ENCODE data around the gene ARRDC5. TPM values are rescaled to one million over a fixed set of nuclear protein-coding genes. Genes with fewer than 3 reads are reported as not detected.
A peak's percentile ranks its signal among the peaks of the same experiment; 100 is the strongest.
"Not testable (repeated sequence)": the region's sequence is repeated elsewhere in the genome, so short reads cannot be mapped to it uniquely, and the experiment has no call there.

The ARRDC5 gene
- total RNA-seq, 1 donor from 2014 or later, result 0.98 TPM

GRCh38 chr19:4859697-4860096 lies 43.0 kb downstream of the ARRDC5 start:
- no peaks in the 10 kb centered on the region for H3K9me3 ChIP-seq
- H3K27ac ChIP-seq, result no peak overlapping the region
- DNase-seq (ENCODE audit: extremely low spot score in 2 of 2), result no peak
- H3K36me3 ChIP-seq, result peaks cover 0 to 50% of the 10 kb centered on the region in 2 donors
- intact Hi-C loops (cut with DNase I), result loop anchor here (10.0 kb wide), 1 partner anchor 115 kb away; no protein-coding TSS in a partner anchor
- H3K27me3 ChIP-seq, result no peaks in the 10 kb centered on the region
- no peak overlapping the region for H3K4me3 ChIP-seq
- no peaks in the 10 kb centered on the region for H3K4me1 ChIP-seq
- TF ChIP-seq POLR2A (IDR thresholded peaks at IDR 0.05), result no peak

DNA sequence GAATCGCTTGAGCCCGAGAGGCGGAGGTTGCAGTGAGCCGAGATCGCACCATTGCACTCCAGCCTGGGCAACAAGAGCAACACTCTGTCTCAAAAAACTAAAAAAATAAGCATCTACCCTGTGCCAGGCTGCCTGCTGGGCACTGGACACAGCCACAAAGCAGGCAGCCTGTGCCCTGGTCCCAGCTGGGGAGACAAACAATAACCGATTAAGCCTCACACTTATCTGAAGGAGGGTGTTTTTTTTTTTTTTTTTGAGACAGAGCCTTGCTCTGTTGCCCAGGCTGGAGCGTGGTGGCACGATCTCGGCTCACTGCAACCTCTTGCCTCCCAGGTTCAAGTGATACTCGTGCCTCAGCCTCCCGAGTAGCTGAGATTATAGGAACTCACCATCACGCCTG lies 46.2 kb downstream of the ARRDC5 start:
- H3K9me3 ChIP-seq, result not testable (repeated sequence)

DNA sequence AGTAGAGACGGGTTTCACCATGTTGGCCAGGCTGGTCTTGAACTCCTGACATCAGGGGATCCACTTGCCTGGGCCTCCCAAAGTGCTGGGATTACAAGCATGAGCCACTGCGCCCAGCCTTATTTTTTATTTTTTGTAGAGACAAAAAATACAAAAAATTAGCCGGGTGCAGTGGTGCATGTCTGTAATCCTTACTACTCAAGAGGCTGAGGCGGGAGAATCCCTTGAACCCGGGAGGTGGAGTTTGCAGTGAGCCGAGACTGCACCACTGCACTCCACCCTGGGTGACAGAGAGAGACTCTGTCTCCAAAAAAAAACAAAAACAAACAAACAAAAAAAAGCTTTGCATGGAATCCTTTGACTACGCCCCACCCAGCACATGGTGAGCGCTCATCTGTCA lies 49.2 kb downstream of the ARRDC5 start:
- H3K4me3 ChIP-seq; H3K9me3 ChIP-seq; H3K27me3 ChIP-seq; H3K4me1 ChIP-seq; DNase-seq (ENCODE audit: extremely low spot score in 2 of 2); H3K27ac ChIP-seq: not testable (repeated sequence)
- intact Hi-C loops (cut with DNase I), result loop anchor here (5.0 kb wide), 1 partner anchor 41 kb away; no protein-coding TSS in a partner anchor
- H3K36me3 ChIP-seq, result peaks cover 0 to 56% of the 10 kb centered on the region in 2 donors

More for the DNA sequence above, 46.2 kb downstream of the ARRDC5 start:
- H3K4me3 ChIP-seq; DNase-seq (ENCODE audit: extremely low spot score in 2 of 2); intact Hi-C loops (cut with DNase I); H3K27me3 ChIP-seq; H3K27ac ChIP-seq; H3K4me1 ChIP-seq: not testable (repeated sequence)
- H3K36me3 ChIP-seq, result peaks cover 0 to 65% of the 10 kb centered on the region in 2 donors

- no peaks in the 10 kb centered on the region for H3K9me3 ChIP-seq
- intact Hi-C loops (cut with DNase I), result loop anchor here (5.0 kb wide), 1 partner anchor 40 kb away; no protein-coding TSS in a partner anchor
- H3K27me3 ChIP-seq, result no peaks in the 10 kb centered on the region
- no peaks in the 10 kb centered on the region for H3K4me1 ChIP-seq
- peaks cover 0 to 52% of the 10 kb centered on the region in 2 donors for H3K36me3 ChIP-seq
- no peak for DNase-seq (ENCODE audit: extremely low spot score in 2 of 2)
- no peak overlapping the region for H3K27ac ChIP-seq
- no peak overlapping the region for H3K4me3 ChIP-seq
- TF ChIP-seq POLR2AphosphoS5 (IDR thresholded peaks at IDR 0.05; ENCODE audit: insufficient read depth in 1 of 2, low read depth in 1 of 2) (no peak), POLR2A (IDR thresholded peaks at IDR 0.05) (no peak)
- TF ChIP-seq, protein P1, sequence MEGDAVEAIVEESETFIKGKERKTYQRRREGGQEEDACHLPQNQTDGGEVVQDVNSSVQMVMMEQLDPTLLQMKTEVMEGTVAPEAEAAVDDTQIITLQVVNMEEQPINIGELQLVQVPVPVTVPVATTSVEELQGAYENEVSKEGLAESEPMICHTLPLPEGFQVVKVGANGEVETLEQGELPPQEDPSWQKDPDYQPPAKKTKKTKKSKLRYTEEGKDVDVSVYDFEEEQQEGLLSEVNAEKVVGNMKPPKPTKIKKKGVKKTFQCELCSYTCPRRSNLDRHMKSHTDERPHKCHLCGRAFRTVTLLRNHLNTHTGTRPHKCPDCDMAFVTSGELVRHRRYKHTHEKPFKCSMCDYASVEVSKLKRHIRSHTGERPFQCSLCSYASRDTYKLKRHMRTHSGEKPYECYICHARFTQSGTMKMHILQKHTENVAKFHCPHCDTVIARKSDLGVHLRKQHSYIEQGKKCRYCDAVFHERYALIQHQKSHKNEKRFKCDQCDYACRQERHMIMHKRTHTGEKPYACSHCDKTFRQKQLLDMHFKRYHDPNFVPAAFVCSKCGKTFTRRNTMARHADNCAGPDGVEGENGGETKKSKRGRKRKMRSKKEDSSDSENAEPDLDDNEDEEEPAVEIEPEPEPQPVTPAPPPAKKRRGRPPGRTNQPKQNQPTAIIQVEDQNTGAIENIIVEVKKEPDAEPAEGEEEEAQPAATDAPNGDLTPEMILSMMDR (IDR thresholded peaks at IDR 0.05), result no peak
Measured at GRCh38 chr19:4852484-4852883, 50.2 kb downstream of the ARRDC5 start.

DNA sequence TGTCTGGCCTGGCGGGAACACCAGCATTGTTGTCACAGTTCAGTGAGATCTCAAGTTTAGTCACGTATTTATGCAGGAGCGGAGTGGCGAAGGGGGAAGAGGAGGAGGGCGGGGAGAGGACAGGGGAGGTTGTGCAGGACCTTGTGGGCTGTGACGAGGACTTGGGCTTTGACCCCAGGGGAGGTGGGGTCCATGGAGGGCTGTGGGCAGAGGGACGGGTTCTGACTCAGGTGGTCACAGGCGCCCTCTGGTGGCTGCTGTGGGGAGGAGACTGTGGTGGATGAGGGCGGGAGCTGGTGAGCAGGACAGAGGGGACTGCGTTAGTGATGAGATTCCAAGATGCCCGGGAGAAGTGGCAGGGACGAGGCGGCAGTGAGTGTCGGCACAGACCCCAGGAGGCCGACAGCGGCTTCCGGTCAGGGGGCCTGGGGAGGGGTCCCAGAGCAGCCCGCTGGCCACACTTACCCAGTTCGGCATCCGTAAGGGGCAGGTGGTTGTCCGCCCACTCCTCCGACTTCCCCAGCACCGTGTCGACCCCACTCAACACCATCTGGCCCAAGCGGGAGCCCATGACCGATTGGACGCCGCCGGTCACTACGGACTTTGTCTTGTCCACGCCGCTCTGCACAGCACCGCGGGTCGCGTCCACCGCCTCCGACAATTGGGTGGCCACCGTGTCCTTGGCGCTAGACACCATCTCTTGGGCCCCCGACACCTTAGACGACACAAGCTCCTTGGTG lies 51.0 kb downstream of the ARRDC5 start:
- intact Hi-C loops (cut with DNase I), result loop anchor here (5.0 kb wide), 1 partner anchor 39 kb away; no protein-coding TSS in a partner anchor
- Histone ChIP-seq H3K4me3 (no peak overlapping the region), H3K27me3 (no peaks in the 10 kb centered on the region), H3K27ac (no peak overlapping the region), H3K36me3 (peaks cover 0 to 55% of the 10 kb centered on the region in 2 donors), H3K9me3 (no peaks in the 10 kb centered on the region), H3K4me1 (no peaks in the 10 kb centered on the region)
- no peak for DNase-seq (ENCODE audit: extremely low spot score in 2 of 2)
- TF ChIP-seq POLR2AphosphoS5 (IDR thresholded peaks at IDR 0.05; ENCODE audit: insufficient read depth in 1 of 2, low read depth in 1 of 2), result peak in 1 of 2 donors; percentile 28
- TF ChIP-seq, protein P1 (IDR thresholded peaks at IDR 0.05), result peak; percentile 83 to 90 (median 89)
- TF ChIP-seq POLR2A (IDR thresholded peaks at IDR 0.05), result no peak

- Histone ChIP-seq H3K27me3 (no peaks in the 10 kb centered on the region), H3K4me3 (no peak overlapping the region), H3K9me3 (no peaks in the 10 kb centered on the region), H3K27ac (no peak overlapping the region), H3K36me3 (peaks cover 0 to 59% of the 10 kb centered on the region in 2 donors), H3K4me1 (no peaks in the 10 kb centered on the region)
- intact Hi-C loops (cut with DNase I), result no loop called here
- no peak for DNase-seq (ENCODE audit: extremely low spot score in 2 of 2)
- TF ChIP-seq, protein P1 (IDR thresholded peaks at IDR 0.05), result no peak
- TF ChIP-seq POLR2AphosphoS5 (IDR thresholded peaks at IDR 0.05; ENCODE audit: insufficient read depth in 1 of 2, low read depth in 1 of 2) (no peak), POLR2A (IDR thresholded peaks at IDR 0.05) (no peak)
Measured at GRCh38 chr19:4849019-4849418, 53.7 kb downstream of the ARRDC5 start.
